SK-N-SH treated with all-trans-retinoic acid at 6 μM for 48 hours (cell line): ENCODE data around the gene OSMR.

Source experiments
- ATAC-seq: fragments of 200-7000 bp; cut with Tn5 transposase; 3 replicates; pipeline ENCODE4 v1.9.1; 2020; ENCODE audit warnings: mild to moderate bottlenecking, moderate library complexity
- ARNTL ChIP-seq: fragments of 450-650 bp; formaldehyde crosslinking; IDR thresholded peaks from 2 replicates; pipeline ENCODE4 v1.5.0; 2020; ENCODE audit warnings: low read depth, mild to moderate bottlenecking, moderate library complexity, borderline replicate concordance
- BACH2 ChIP-seq: fragments of 250-450 bp; sonication (Bioruptor Pico); IDR thresholded peaks from 2 replicates; pipeline ENCODE4 v1.9.0; 2021; ENCODE audit warnings: mild to moderate bottlenecking, borderline replicate concordance
- CSDC2 ChIP-seq: fragments of 250-450 bp; sonication (Bioruptor Pico); IDR thresholded peaks from 2 replicates; pipeline ENCODE4 v1.5.0; 2020; ENCODE audit warnings: mild to moderate bottlenecking, moderate library complexity
- ESRRG ChIP-seq: fragments of 250-450 bp; sonication (Bioruptor Pico); IDR thresholded peaks from 2 replicates; pipeline ENCODE4 v1.6.1; 2021; ENCODE audit warnings: mild to moderate bottlenecking
- GLIS3 ChIP-seq: fragments of 250-450 bp; sonication (Bioruptor Pico); IDR thresholded peaks from 2 replicates; pipeline ENCODE4 v1.5.0; 2020; ENCODE audit warnings: mild to moderate bottlenecking, moderate library complexity
- OSR1 ChIP-seq: fragments of 250-450 bp; sonication (Bioruptor Pico); IDR thresholded peaks from 2 replicates; pipeline ENCODE4 v1.8.0; 2022; ENCODE audit warnings: moderate library complexity, mild to moderate bottlenecking, inconsistent platforms
- PPARA ChIP-seq: fragments of 250-450 bp; sonication (Bioruptor Pico); IDR thresholded peaks from 2 replicates; pipeline ENCODE4 v1.5.0; 2020; ENCODE audit warnings: mild to moderate bottlenecking, borderline replicate concordance
- ZC3H10 ChIP-seq: fragments of 250-450 bp; sonication (Bioruptor Pico); IDR thresholded peaks from 2 replicates; pipeline ENCODE4 v1.5.1; 2021; ENCODE audit warnings: mild to moderate bottlenecking, moderate library complexity
- ZFP3 ChIP-seq: fragments of 250-450 bp; sonication (Bioruptor Pico); IDR thresholded peaks from 2 replicates; pipeline ENCODE4 v1.5.0; 2020; ENCODE audit warnings: mild to moderate bottlenecking, moderate library complexity
- ZFP30 ChIP-seq: fragments of 450-650 bp; formaldehyde crosslinking; IDR thresholded peaks from 2 replicates; pipeline ENCODE4 v1.5.0; 2022; ENCODE audit warnings: mild to moderate bottlenecking, moderate library complexity
- ZNF565 ChIP-seq: fragments of 450-650 bp; formaldehyde crosslinking; conservative IDR thresholded peaks from 2 replicates; pipeline ENCODE4 v1.5.0; 2020; ENCODE audit warnings: low read depth, mild to moderate bottlenecking, moderate library complexity
- ZNF70 ChIP-seq: fragments of 450-650 bp; formaldehyde crosslinking; IDR thresholded peaks from 2 replicates; pipeline ENCODE4 v1.5.0; 2020; ENCODE audit warnings: mild to moderate bottlenecking, moderate library complexity
- TF ChIP-seq, protein P1 (sequence below): fragments of 250-450 bp; sonication (Bioruptor Pico); IDR thresholded peaks from 2 replicates; pipeline ENCODE4 v1.8.0; 2021; ENCODE audit warnings: low read depth, mild to moderate bottlenecking, moderate library complexity, borderline replicate concordance
- TF ChIP-seq, protein P2 (sequence below): fragments of 250-450 bp; sonication (Bioruptor Pico); IDR thresholded peaks from 2 replicates; pipeline ENCODE4 v1.8.0; 2020; ENCODE audit warnings: mild to moderate bottlenecking, moderate library complexity, borderline replicate concordance
- TF ChIP-seq, protein P3 (sequence below): fragments of 250-450 bp; sonication (Bioruptor Pico); IDR thresholded peaks from 2 replicates; pipeline ENCODE4 v1.5.0; 2020; ENCODE audit warnings: mild to moderate bottlenecking, moderate library complexity

OSMR gene

DNA sequence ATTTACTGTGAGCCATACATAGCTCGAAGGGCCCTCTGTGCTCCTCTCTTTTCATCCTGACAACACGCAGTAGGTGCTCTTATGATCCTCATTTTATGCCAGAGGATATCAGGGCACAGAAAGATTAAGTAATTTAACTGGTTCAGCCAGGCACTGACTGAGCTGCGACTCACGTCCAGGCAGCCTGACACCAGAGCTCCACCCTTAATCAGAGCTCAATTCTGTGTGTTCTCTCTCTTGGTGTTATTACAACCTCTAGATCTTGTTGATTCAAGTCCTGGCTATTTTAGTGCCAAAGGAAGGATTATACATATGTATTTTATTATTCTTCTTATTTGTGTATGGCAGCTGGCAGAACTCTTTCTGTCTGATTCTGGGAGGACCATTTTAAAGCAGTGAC lies 59.7 kb downstream of the OSMR start:
- ATAC-seq: no peak
- TF ChIP-seq, protein P1, sequence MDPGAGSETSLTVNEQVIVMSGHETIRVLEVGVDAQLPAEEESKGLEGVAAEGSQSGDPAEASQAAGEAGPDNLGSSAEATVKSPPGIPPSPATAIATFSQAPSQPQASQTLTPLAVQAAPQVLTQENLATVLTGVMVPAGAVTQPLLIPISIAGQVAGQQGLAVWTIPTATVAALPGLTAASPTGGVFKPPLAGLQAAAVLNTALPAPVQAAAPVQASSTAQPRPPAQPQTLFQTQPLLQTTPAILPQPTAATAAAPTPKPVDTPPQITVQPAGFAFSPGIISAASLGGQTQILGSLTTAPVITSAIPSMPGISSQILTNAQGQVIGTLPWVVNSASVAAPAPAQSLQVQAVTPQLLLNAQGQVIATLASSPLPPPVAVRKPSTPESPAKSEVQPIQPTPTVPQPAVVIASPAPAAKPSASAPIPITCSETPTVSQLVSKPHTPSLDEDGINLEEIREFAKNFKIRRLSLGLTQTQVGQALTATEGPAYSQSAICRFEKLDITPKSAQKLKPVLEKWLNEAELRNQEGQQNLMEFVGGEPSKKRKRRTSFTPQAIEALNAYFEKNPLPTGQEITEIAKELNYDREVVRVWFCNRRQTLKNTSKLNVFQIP: no peak
- no peak for TF ChIP-seq ZC3H10 (CRISPR knock-in tag)

- ATAC-seq: no peak
- TF ChIP-seq ZFP3 (CRISPR knock-in tag) (no peak), CSDC2 (CRISPR knock-in tag) (no peak), ZNF565 (no peak), ESRRG (CRISPR knock-in tag) (no peak)
Measured at GRCh38 chr5:38906503-38906902, 60.7 kb downstream of the OSMR start.

DNA sequence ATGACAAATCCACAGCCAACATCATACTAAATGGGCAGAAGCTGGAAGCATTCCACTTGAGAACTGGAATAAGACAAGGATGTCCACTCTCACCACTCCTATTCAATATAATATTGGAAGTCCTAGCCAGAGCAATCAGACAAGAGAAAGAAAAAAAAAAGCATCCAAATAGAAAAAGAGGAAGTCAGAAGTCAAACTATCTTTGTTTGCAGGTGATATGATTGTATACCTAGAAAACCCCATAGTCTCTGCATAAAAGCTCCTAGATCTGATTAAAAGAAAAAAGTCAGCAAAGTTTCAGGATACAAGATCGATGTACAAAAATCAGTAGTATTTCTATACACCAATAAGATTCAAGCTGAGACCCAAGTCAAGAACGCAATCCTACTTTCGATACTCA lies 66.1 kb downstream of the OSMR start:
- TF ChIP-seq, protein P2, sequence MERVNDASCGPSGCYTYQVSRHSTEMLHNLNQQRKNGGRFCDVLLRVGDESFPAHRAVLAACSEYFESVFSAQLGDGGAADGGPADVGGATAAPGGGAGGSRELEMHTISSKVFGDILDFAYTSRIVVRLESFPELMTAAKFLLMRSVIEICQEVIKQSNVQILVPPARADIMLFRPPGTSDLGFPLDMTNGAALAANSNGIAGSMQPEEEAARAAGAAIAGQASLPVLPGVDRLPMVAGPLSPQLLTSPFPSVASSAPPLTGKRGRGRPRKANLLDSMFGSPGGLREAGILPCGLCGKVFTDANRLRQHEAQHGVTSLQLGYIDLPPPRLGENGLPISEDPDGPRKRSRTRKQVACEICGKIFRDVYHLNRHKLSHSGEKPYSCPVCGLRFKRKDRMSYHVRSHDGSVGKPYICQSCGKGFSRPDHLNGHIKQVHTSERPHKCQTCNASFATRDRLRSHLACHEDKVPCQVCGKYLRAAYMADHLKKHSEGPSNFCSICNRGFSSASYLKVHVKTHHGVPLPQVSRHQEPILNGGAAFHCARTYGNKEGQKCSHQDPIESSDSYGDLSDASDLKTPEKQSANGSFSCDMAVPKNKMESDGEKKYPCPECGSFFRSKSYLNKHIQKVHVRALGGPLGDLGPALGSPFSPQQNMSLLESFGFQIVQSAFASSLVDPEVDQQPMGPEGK (CRISPR knock-in tag): no peak
- no peak for TF ChIP-seq ARNTL
- ATAC-seq: no peak

GRCh38 chr5:38913714-38914113 lies 67.9 kb downstream of the OSMR start:
- no peak for ATAC-seq
- TF ChIP-seq, protein P1: no peak
- no peak for TF ChIP-seq ZNF70 (CRISPR knock-in tag)
- TF ChIP-seq, all 23 proteins: peak for 0

DNA sequence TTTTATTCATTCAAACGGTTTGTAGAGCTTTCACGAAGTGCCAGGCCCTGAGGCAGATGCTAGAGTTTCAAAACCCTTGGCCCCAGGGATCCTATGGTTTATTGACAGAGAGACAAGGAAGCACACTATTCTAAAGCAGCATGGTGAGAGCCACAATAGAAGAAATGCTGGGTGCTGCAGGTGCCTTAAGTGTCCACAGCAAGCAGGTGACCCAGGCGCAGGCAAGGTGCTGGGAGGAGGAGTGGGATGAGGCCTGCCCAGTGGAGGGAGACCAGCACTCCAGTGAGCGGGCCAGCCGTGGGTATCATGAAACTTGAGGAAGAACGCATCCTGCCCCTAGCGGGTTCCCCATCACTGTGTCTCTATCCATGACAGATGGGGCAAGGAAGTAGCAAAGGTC lies 71.0 kb downstream of the OSMR start:
- ATAC-seq: no peak
- TF ChIP-seq, protein P1: no peak
- TF ChIP-seq BACH2 (CRISPR knock-in tag) (no peak), OSR1 (no peak), CSDC2 (CRISPR knock-in tag) (no peak), PPARA (no peak), ZFP3 (CRISPR knock-in tag) (no peak), GLIS3 (CRISPR knock-in tag) (no peak), ZFP30 (CRISPR knock-in tag) (no peak), ZNF565 (no peak), ZC3H10 (CRISPR knock-in tag) (no peak)
- TF ChIP-seq, protein P2 (CRISPR knock-in tag): no peak
- TF ChIP-seq, protein P3, sequence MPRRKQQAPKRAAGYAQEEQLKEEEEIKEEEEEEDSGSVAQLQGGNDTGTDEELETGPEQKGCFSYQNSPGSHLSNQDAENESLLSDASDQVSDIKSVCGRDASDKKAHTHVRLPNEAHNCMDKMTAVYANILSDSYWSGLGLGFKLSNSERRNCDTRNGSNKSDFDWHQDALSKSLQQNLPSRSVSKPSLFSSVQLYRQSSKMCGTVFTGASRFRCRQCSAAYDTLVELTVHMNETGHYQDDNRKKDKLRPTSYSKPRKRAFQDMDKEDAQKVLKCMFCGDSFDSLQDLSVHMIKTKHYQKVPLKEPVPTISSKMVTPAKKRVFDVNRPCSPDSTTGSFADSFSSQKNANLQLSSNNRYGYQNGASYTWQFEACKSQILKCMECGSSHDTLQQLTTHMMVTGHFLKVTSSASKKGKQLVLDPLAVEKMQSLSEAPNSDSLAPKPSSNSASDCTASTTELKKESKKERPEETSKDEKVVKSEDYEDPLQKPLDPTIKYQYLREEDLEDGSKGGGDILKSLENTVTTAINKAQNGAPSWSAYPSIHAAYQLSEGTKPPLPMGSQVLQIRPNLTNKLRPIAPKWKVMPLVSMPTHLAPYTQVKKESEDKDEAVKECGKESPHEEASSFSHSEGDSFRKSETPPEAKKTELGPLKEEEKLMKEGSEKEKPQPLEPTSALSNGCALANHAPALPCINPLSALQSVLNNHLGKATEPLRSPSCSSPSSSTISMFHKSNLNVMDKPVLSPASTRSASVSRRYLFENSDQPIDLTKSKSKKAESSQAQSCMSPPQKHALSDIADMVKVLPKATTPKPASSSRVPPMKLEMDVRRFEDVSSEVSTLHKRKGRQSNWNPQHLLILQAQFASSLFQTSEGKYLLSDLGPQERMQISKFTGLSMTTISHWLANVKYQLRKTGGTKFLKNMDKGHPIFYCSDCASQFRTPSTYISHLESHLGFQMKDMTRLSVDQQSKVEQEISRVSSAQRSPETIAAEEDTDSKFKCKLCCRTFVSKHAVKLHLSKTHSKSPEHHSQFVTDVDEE: no peak
